Measurements from ENCODE around the gene RNASE13.
A peak's percentile ranks its signal among the peaks of the same experiment; 100 is the strongest.
"Not testable (repeated sequence)": the region's sequence is repeated elsewhere in the genome, so short reads cannot be mapped to it uniquely, and the experiment has no call there.

The RNASE13 gene

DNA sequence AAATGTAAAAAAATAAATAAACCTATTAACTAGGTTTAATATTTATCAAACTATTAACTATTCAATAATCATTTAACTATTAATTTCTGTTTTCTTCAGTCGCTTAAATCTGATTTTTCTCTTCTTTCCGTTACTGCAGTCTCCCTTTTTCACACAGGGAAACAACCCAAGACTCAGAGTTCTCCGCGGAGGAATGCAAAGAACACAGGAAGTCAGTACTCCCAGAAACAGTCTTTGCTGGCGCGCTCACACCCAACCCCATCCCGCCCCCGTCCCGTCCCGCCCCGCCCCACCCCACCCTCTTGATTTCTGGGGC is 45.2 kb downstream of the RNASE13 start:
- H3K4me3 ChIP-seq (ENCODE audit: low read length), result peak overlapping the region; percentile 92
- no peak for DNase-seq (ENCODE audit: low read depth)
- TF ChIP-seq, protein P1, sequence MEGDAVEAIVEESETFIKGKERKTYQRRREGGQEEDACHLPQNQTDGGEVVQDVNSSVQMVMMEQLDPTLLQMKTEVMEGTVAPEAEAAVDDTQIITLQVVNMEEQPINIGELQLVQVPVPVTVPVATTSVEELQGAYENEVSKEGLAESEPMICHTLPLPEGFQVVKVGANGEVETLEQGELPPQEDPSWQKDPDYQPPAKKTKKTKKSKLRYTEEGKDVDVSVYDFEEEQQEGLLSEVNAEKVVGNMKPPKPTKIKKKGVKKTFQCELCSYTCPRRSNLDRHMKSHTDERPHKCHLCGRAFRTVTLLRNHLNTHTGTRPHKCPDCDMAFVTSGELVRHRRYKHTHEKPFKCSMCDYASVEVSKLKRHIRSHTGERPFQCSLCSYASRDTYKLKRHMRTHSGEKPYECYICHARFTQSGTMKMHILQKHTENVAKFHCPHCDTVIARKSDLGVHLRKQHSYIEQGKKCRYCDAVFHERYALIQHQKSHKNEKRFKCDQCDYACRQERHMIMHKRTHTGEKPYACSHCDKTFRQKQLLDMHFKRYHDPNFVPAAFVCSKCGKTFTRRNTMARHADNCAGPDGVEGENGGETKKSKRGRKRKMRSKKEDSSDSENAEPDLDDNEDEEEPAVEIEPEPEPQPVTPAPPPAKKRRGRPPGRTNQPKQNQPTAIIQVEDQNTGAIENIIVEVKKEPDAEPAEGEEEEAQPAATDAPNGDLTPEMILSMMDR (IDR thresholded peaks at IDR 0.05; ENCODE audit: insufficient read depth, low read depth, low read length, missing control alignments), result no peak

DNA sequence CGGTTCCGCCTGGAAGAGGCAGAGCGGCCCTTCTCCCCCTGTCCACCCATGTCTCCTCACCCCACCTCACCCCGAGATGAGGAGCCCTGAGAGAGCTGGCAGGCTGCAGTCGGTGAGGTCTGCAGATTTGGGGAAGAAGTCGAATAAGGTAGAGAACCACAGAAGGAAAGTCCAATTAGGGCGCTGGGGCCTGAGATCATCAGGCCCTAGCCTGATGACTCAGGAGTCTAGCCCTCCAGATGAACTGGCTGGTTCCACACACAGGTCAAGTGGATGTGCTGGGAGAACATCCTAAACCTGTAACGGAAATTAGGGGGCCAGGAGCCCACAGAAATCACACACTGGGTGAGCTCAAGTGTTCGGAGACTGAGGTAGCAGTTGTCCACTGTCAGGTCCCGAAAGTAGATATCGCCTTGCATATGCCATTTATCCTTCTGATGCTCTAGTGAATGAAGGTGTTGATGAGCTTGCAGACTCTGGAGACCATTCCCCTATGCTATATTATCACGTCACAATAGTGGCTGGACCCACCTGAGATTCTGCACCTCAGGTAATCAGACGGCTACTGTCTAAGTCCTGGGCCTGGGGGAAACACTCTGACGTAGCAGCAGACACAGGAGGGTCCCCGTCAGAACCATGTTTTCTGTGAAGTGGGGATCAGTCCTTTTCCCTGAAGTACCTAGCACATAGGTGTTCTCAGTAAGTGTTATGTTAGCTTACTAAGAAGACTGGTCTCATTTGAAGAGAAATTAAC is 45.7 kb downstream of the RNASE13 start:
- DNase-seq (ENCODE audit: low read depth), result peak; percentile 38
- TF ChIP-seq, protein P1 (IDR thresholded peaks at IDR 0.05; ENCODE audit: insufficient read depth, low read depth, low read length, missing control alignments), result no peak
- H3K4me3 ChIP-seq (ENCODE audit: low read length), result peak overlapping the region; percentile 35

DNA sequence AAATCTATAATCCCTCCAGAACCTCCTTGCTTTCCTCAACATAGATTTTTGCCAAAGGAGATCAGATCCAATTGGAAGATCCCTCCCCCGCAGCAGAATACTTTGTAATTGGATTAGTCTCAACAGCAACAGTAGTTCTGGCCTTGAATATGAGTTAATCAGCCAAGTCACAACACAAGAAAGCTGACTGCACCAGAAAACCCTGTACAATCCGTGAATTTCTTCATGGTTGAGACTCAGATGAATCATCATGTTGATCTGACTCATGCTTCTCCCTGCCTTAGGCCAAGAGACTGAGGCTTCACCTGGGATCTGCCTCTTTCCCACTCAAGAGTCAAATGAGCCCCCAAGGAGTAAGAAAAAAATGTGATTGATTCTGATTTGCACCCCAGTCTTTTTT is 47.8 kb downstream of the RNASE13 start:
- TF ChIP-seq, protein P1 (IDR thresholded peaks at IDR 0.05; ENCODE audit: insufficient read depth, low read depth, low read length, missing control alignments), result no peak
- no peak overlapping the region for H3K4me3 ChIP-seq (ENCODE audit: low read length)
- peak; percentile 99 for DNase-seq (ENCODE audit: low read depth)

DNA sequence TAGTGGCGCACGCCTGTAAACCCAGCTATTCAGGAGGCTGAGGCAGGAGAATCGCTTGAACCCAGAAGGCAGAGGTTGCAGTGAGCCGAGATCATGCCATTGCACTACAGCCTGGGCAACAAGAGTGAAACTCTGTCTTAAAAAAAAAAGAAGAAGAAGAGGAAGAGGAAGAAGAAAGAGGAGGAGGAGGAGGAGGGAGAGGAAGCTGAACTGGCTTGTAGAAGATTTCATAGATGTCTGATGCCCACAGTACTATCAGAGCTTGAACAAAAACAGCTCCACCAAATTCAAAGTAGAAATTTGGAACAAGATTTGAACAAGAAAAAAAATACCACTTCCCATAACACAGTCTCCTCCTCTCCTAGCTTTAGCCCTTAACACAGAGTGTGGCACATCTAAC is 49.0 kb downstream of the RNASE13 start:
- H3K4me3 ChIP-seq (ENCODE audit: low read length); DNase-seq (ENCODE audit: low read depth): not testable (repeated sequence)
